K562 treated with DMSO at 1 percent for 12 hours (cell line): ENCODE measurements around the gene CDCA5. TPM values are rescaled to one million over a fixed set of nuclear protein-coding genes. Genes with fewer than 3 reads are reported as not detected.

Experiments used
- total RNA-seq: library from RNA; unstranded; fragments of 300-600 nt; gene quantifications from 2 replicates; pipeline ENCODE4 v1.2.3, GENCODE V29; 2022; ENCODE audit not compliant: insufficient read depth

The CDCA5 gene
- total RNA-seq = 75.1 and 95.6 TPM in 2 replicates

GRCh38 chr11:65083834-65084597 lies at the start of gene CDCA5, which contains the start of gene ZFPL1:
Gene CDCA5, minus strand, starts transcription at chr11:65084040. Its CDS starts 62 bp downstream, at chr11:65083978.
Gene ZFPL1, plus strand, starts transcription at chr11:65084222. Its CDS starts 477 bp downstream, at chr11:65084699.

GRCh38 chr11:65121865-65122696 lies 38.2 kb upstream of the CDCA5 start, which contains the start of the genes FAU and MRPL49:
Gene FAU, minus strand, starts transcription at chr11:65122134. Its CDS starts 321 bp downstream, at chr11:65121813.
Gene MRPL49, plus strand, starts transcription at chr11:65122321. Its CDS starts 26 bp downstream, at chr11:65122347.

GRCh38 chr11:65117206-65118096 lies 33.6 kb upstream of the CDCA5 start, which contains the start of gene ZNHIT2:
Gene ZNHIT2, minus strand, starts transcription at chr11:65117701. Its CDS starts 48 bp downstream, at chr11:65117653.

GRCh38 chr11:65111744-65112545 lies 28.1 kb upstream of the CDCA5 start, which contains the start of gene TM7SF2:
Gene TM7SF2, plus strand, starts transcription at chr11:65111872. Its CDS starts 144 bp downstream, at chr11:65112016.

GRCh38 chr11:65095974-65096806 lies 12.3 kb upstream of the CDCA5 start, which contains the start of gene VPS51:
Gene VPS51, plus strand, starts transcription at chr11:65096214. Its CDS starts 37 bp downstream, at chr11:65096251.

DNA sequence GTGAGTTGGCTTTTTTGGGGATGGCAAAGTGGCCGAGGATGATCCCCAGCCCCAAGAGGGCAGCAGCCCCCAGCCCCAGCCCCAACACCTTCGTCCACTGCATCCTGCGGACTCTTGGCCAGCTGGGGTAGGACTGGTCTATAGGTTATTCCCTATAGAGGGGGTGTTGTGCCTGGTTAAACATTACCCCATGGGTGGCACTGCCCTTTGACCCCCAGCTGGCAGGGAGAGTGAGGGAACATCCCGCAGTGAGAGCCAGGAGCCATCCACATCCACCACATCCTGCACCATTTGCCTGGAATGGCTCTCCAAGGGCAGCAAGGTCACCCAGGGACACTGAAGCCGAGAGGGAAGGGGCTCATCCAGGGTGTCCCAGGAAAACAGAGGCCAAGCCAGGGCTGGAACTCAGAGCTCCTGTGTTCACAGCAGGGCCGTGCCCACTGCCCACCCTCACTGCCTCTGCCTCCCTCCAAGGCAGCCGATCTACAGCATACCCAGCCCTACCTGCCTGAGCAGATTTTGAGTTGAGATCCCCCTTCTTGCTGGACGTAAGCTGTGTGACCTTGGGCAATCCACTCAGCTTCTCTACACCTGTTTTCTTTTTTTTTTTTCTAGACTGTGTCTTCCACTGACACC lies 25.3 kb downstream of the CDCA5 start, which contains the start of gene NAALADL1:
TSS of gene NAALADL1 (minus strand) at position 135 of the 636 bp plus-strand sequence. CDS start at position 103, 32 bp downstream.

DNA sequence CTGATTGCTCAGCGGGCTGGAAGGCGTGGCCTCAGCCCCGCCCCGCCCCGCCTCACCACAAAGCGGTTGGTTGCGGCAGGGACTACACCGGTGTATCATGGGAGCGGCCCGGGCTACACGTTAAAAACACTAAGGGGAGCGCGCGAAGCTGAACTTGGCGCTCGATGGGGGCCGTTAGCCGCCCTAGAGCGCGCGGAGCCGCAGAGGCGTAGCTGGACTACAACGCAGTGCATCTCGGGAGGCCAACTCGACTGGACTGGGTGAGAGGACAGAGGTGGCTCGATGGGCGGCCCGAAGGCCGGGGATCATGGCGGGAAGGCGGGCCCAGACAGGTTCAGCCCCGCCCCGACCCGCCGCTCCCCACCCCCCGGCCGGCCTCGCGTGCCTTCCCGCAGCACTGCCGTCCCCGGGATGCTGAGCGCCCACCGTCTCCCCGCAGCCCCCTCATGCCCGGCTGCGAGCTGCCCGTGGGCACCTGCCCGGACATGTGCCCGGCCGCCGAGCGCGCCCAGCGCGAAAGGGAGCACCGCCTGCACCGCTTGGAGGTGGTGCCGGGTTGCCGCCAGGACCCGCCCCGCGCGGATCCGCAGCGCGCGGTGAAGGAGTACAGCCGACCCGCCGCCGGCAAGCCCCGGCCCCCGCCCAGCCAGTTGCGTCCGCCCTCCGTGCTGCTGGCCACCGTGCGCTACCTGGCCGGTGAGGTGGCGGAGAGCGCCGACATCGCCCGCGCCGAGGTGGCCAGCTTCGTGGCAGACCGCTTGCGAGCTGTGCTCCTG lies 42.8 kb downstream of the CDCA5 start, which contains the start of gene SAC3D1:
TSS of gene SAC3D1 (plus strand) at position 364 of the 776 bp plus-strand sequence. CDS start at position 447, 83 bp downstream.

Other genes with a start within 250 kb of the CDCA5 start
- 9.7 and 10.2 TPM in 2 replicates for gene CDC42BPG, start 239.4 kb downstream of the CDCA5 start, total RNA-seq
- gene EHD1, start 205.4 kb downstream of the CDCA5 start, total RNA-seq = 40.6 and 54.9 TPM in 2 replicates
- gene ATG2A, start 166.8 kb downstream of the CDCA5 start, total RNA-seq = 39.0 and 52.7 TPM in 2 replicates
- 8.6 and 17.6 TPM in 2 replicates for gene PPP2R5B, start 159.4 kb downstream of the CDCA5 start, total RNA-seq
- not detected in 2 replicates for gene GPHA2, start 148.1 kb downstream of the CDCA5 start, total RNA-seq
- gene MAJIN, start 111.9 kb downstream of the CDCA5 start, total RNA-seq = not detected in 2 replicates
- gene BATF2, start 87.1 kb downstream of the CDCA5 start, total RNA-seq = 5.1 and 7.1 TPM in 2 replicates
- gene ARL2, start 69.9 kb downstream of the CDCA5 start, total RNA-seq = 96.4 and 125 TPM in 2 replicates
- gene SNX15, start 56.6 kb downstream of the CDCA5 start, total RNA-seq = 35.5 and 47.3 TPM in 2 replicates
- 47.0 and 58.8 TPM in 2 replicates for gene SAC3D1, start 42.8 kb downstream of the CDCA5 start, total RNA-seq
- 0.42 and 0.60 TPM in 2 replicates for gene NAALADL1, start 25.5 kb downstream of the CDCA5 start, total RNA-seq
- gene ZFPL1, start 182 bp upstream of the CDCA5 start, total RNA-seq = 71.0 and 72.9 TPM in 2 replicates
- gene VPS51, start 12.2 kb upstream of the CDCA5 start, total RNA-seq = 109 and 208 TPM in 2 replicates
- gene TM7SF2, start 27.8 kb upstream of the CDCA5 start, total RNA-seq = 21.6 and 28.9 TPM in 2 replicates
- 23.0 and 39.0 TPM in 2 replicates for gene ZNHIT2, start 33.7 kb upstream of the CDCA5 start, total RNA-seq
- gene FAU, start 38.1 kb upstream of the CDCA5 start, total RNA-seq = 1,026 and 1,686 TPM in 2 replicates
- gene MRPL49, start 38.3 kb upstream of the CDCA5 start, total RNA-seq = 68.8 and 87.9 TPM in 2 replicates
- 30.5 and 61.8 TPM in 2 replicates for gene SYVN1, start 50.5 kb upstream of the CDCA5 start, total RNA-seq
- gene SPDYC, start 86.2 kb upstream of the CDCA5 start, total RNA-seq = 15.3 and 19.5 TPM in 2 replicates
- 157 and 166 TPM in 2 replicates for gene CAPN1, start 97.9 kb upstream of the CDCA5 start, total RNA-seq
- 24.4 and 36.9 TPM in 2 replicates for gene POLA2, start 177.9 kb upstream of the CDCA5 start, total RNA-seq
- 1.0 and 6.6 TPM in 2 replicates for gene CDC42EP2, start 230.8 kb upstream of the CDCA5 start, total RNA-seq
- 41.9 and 70.0 TPM in 2 replicates for gene DPF2, start 249.8 kb upstream of the CDCA5 start, total RNA-seq